ENCODE data around the gene TMEM72.

Gene TMEM72

DNA sequence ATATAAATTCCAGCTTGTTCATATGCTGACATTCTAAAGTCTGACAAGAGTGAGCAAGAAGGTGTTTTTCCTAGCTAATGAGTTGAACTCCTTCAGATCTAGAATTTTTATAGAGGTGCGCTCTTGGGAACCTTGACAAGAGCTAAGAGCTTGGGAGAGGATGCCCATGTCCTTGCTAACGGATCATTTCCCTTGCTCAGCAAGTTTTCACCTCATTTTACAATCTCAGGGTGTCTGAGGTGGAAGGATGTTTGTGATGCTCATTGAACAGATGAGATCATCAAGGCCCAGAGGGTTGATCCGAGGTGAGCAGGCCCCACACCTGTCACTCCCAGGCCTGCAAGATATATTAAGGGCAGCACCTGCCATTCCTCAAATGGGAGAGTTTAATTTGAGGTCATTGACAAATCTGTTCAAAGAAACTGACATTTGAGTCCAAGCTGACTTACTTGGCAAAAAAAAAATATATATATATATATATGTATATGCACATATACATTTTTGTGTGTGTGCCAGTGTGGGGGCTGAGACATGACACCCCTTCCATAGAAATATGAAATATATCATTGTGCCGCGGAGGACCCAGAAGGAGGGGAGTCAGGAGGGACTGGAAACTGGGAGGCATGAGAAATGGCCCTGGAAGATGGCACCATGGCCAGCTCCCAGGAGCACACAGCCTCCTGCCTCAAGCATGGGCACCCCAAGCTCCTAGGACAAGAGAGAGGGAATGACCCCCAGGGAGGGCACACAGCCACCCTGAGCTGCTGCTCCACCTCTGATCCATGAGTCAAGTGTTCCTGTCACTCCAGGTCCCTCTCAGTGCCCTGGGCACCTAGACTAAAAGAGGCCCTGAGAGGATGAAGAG is 17.3 kb upstream of the TMEM72 start:
- no peaks in the 10 kb centered on the region for H3K4me1 ChIP-seq (ENCODE audit: insufficient read depth, poor library complexity, severe bottlenecking)
- no peaks in the 10 kb centered on the region for H3K9me3 ChIP-seq (ENCODE audit: severe bottlenecking)
- H3K27ac ChIP-seq (ENCODE audit: poor library complexity, severe bottlenecking) = no peak overlapping the region
- H3K27me3 ChIP-seq (ENCODE audit: insufficient read depth, poor library complexity, severe bottlenecking) = no peaks in the 10 kb centered on the region
- H3K36me3 ChIP-seq (ENCODE audit: low read depth) = no peaks in the 10 kb centered on the region
- no peak overlapping the region for H3K4me3 ChIP-seq (ENCODE audit: severe bottlenecking)
- DNase-seq (ENCODE audit: low spot score) (no peak), ATAC-seq (ENCODE audit: low read depth) (no peak)
- TF ChIP-seq, protein P1, sequence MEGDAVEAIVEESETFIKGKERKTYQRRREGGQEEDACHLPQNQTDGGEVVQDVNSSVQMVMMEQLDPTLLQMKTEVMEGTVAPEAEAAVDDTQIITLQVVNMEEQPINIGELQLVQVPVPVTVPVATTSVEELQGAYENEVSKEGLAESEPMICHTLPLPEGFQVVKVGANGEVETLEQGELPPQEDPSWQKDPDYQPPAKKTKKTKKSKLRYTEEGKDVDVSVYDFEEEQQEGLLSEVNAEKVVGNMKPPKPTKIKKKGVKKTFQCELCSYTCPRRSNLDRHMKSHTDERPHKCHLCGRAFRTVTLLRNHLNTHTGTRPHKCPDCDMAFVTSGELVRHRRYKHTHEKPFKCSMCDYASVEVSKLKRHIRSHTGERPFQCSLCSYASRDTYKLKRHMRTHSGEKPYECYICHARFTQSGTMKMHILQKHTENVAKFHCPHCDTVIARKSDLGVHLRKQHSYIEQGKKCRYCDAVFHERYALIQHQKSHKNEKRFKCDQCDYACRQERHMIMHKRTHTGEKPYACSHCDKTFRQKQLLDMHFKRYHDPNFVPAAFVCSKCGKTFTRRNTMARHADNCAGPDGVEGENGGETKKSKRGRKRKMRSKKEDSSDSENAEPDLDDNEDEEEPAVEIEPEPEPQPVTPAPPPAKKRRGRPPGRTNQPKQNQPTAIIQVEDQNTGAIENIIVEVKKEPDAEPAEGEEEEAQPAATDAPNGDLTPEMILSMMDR (IDR thresholded peaks at IDR 0.05; ENCODE audit: poor library complexity, severe bottlenecking) = no peak

- no peaks in the 10 kb centered on the region for H3K36me3 ChIP-seq (ENCODE audit: low read depth)
- no peak overlapping the region for H3K27ac ChIP-seq (ENCODE audit: poor library complexity, severe bottlenecking)
- no peaks in the 10 kb centered on the region for H3K4me1 ChIP-seq (ENCODE audit: insufficient read depth, poor library complexity, severe bottlenecking)
- ATAC-seq (ENCODE audit: low read depth) = no peak
- no peaks in the 10 kb centered on the region for H3K27me3 ChIP-seq (ENCODE audit: insufficient read depth, poor library complexity, severe bottlenecking)
- H3K9me3 ChIP-seq (ENCODE audit: severe bottlenecking) = no peaks in the 10 kb centered on the region
- no peak overlapping the region for H3K4me3 ChIP-seq (ENCODE audit: severe bottlenecking)
- DNase-seq (ENCODE audit: low spot score) = no peak
- TF ChIP-seq, protein P1 (IDR thresholded peaks at IDR 0.05; ENCODE audit: poor library complexity, severe bottlenecking) = no peak
These were observed 16.4 kb upstream of the TMEM72 start for GRCh38 chr10:44894691-44895090.

- Histone ChIP-seq H3K27ac (ENCODE audit: poor library complexity, severe bottlenecking) (no peak overlapping the region), H3K4me1 (ENCODE audit: insufficient read depth, poor library complexity, severe bottlenecking) (no peaks in the 10 kb centered on the region), H3K36me3 (ENCODE audit: low read depth) (no peaks in the 10 kb centered on the region), H3K9me3 (ENCODE audit: severe bottlenecking) (no peaks in the 10 kb centered on the region), H3K27me3 (ENCODE audit: insufficient read depth, poor library complexity, severe bottlenecking) (no peaks in the 10 kb centered on the region), H3K4me3 (ENCODE audit: severe bottlenecking) (no peak overlapping the region)
- ATAC-seq (ENCODE audit: low read depth) (no peak), DNase-seq (ENCODE audit: low spot score) (no peak)
- TF ChIP-seq, protein P1 (IDR thresholded peaks at IDR 0.05; ENCODE audit: poor library complexity, severe bottlenecking) = no peak
These were observed 15.9 kb upstream of the TMEM72 start for GRCh38 chr10:44895280-44895679.

GRCh38 chr10:44897049-44897448 is 14.1 kb upstream of the TMEM72 start:
- Histone ChIP-seq H3K4me1 (ENCODE audit: insufficient read depth, poor library complexity, severe bottlenecking) (no peaks in the 10 kb centered on the region), H3K36me3 (ENCODE audit: low read depth) (no peaks in the 10 kb centered on the region), H3K27ac (ENCODE audit: poor library complexity, severe bottlenecking) (no peak overlapping the region), H3K4me3 (ENCODE audit: severe bottlenecking) (no peak overlapping the region), H3K27me3 (ENCODE audit: insufficient read depth, poor library complexity, severe bottlenecking) (no peaks in the 10 kb centered on the region), H3K9me3 (ENCODE audit: severe bottlenecking) (no peaks in the 10 kb centered on the region)
- TF ChIP-seq, protein P1 (IDR thresholded peaks at IDR 0.05; ENCODE audit: poor library complexity, severe bottlenecking) = no peak
- ATAC-seq (ENCODE audit: low read depth) (no peak), DNase-seq (ENCODE audit: low spot score) (no peak)

- TF ChIP-seq, protein P1 (IDR thresholded peaks at IDR 0.05; ENCODE audit: poor library complexity, severe bottlenecking) = no peak
- Histone ChIP-seq H3K9me3 (ENCODE audit: severe bottlenecking) (no peaks in the 10 kb centered on the region), H3K27me3 (ENCODE audit: insufficient read depth, poor library complexity, severe bottlenecking) (no peaks in the 10 kb centered on the region), H3K36me3 (ENCODE audit: low read depth) (no peaks in the 10 kb centered on the region), H3K4me1 (ENCODE audit: insufficient read depth, poor library complexity, severe bottlenecking) (no peaks in the 10 kb centered on the region), H3K4me3 (ENCODE audit: severe bottlenecking) (no peak overlapping the region), H3K27ac (ENCODE audit: poor library complexity, severe bottlenecking) (no peak overlapping the region)
- ATAC-seq (ENCODE audit: low read depth) (no peak), DNase-seq (ENCODE audit: low spot score) (no peak)
These were observed 12.5 kb upstream of the TMEM72 start for GRCh38 chr10:44898665-44899064.
